ENCODE results near the gene TIMD4.

GRCh38 chr5:156934450-156935211, 28.4 kb downstream of the TIMD4 start:
- TF ChIP-seq CTCF (IDR thresholded peaks at IDR 0.05): peak; percentile 73
- TF ChIP-seq EZH2 (IDR thresholded peaks at IDR 0.05): no peak
- no peak for TF ChIP-seq EZH2phosphoT487 (IDR thresholded peaks at IDR 0.05)

All from neural progenitor cell (in vitro differentiated cells).